CD4-positive, alpha-beta T cell treated with Interleukin-21 for 1 hour (primary cell): ENCODE data around the gene YLPM1.
"Not testable (repeated sequence)": the region's sequence is repeated elsewhere in the genome, so short reads cannot be mapped to it uniquely, and the experiment has no call there.

ENCODE experiments used
- DNase-seq: peaks from one replicate; pipeline ENCODE4 v3.0.0-alpha.2; 2020

YLPM1 gene, protein sequence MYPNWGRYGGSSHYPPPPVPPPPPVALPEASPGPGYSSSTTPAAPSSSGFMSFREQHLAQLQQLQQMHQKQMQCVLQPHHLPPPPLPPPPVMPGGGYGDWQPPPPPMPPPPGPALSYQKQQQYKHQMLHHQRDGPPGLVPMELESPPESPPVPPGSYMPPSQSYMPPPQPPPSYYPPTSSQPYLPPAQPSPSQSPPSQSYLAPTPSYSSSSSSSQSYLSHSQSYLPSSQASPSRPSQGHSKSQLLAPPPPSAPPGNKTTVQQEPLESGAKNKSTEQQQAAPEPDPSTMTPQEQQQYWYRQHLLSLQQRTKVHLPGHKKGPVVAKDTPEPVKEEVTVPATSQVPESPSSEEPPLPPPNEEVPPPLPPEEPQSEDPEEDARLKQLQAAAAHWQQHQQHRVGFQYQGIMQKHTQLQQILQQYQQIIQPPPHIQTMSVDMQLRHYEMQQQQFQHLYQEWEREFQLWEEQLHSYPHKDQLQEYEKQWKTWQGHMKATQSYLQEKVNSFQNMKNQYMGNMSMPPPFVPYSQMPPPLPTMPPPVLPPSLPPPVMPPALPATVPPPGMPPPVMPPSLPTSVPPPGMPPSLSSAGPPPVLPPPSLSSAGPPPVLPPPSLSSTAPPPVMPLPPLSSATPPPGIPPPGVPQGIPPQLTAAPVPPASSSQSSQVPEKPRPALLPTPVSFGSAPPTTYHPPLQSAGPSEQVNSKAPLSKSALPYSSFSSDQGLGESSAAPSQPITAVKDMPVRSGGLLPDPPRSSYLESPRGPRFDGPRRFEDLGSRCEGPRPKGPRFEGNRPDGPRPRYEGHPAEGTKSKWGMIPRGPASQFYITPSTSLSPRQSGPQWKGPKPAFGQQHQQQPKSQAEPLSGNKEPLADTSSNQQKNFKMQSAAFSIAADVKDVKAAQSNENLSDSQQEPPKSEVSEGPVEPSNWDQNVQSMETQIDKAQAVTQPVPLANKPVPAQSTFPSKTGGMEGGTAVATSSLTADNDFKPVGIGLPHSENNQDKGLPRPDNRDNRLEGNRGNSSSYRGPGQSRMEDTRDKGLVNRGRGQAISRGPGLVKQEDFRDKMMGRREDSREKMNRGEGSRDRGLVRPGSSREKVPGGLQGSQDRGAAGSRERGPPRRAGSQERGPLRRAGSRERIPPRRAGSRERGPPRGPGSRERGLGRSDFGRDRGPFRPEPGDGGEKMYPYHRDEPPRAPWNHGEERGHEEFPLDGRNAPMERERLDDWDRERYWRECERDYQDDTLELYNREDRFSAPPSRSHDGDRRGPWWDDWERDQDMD (N-terminal part only)

GRCh38 chr14:74762917-74763802 is at the start of gene YLPM1:
Gene YLPM1 (plus strand): TSS chr14:74763316. CDS start chr14:74763490, 174 bp downstream.
- peak; percentile 97 for DNase-seq

- DNase-seq = no peak
Observed at GRCh38 chr14:74713395-74713735, 49.8 kb upstream of the YLPM1 start.

GRCh38 chr14:74720526-74720925 is 42.6 kb upstream of the YLPM1 start:
- no peak for DNase-seq

- no peak for DNase-seq
Observed at GRCh38 chr14:74723134-74723533, 40.0 kb upstream of the YLPM1 start.

- no peak for DNase-seq
Observed at GRCh38 chr14:74732387-74732786, 30.7 kb upstream of the YLPM1 start.

- no peak for DNase-seq
Observed at GRCh38 chr14:74733221-74733620, 29.9 kb upstream of the YLPM1 start.

DNA sequence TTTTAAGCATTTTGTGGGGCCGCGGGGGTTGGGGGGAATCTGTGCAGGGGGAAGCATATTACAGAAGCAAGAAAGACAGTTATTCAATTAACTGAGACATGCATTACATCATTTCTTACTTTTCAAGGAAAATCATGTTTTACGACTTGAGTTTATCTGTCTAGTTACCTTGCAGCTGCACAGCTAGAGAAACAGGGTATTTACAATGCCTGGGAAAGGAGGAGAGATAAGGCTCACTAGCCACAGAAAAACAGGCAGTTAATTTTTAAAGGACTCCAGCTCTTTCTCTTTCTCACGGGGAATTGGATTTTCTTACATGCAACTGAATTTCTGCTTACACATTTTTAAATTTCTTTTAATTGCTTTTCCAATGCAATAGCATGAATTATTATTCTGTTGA is 28.0 kb upstream of the YLPM1 start:
- no peak for DNase-seq

DNA sequence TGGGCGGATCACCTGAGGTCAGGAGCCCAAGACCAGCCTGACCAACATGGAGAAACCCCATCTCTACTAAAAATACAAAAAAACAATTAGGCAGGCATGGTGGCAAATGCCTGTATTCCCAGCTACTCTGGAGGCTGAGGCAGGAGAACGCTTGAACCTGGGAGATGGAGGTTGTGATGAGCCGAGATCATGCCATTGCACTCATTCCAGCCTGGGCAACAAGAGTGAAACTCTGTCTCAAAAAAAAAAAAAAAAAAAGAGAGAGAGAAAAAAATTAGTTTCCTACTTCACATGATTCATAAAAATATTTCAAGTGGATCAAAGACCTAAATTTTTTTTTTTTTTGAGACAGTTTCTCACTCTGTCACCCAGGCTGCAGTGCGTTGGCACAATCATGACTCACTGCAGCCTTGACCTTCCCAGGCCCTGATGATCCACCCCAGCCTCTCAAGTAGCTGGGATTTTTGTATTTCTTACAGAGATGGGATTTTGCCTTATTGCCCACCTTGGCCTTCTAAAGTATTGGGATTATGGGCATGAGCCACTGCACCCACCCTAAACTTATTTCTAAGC is 25.3 kb upstream of the YLPM1 start:
- no peak for DNase-seq

GRCh38 chr14:74739293-74740030 is 23.7 kb upstream of the YLPM1 start:
- no peak for DNase-seq

DNA sequence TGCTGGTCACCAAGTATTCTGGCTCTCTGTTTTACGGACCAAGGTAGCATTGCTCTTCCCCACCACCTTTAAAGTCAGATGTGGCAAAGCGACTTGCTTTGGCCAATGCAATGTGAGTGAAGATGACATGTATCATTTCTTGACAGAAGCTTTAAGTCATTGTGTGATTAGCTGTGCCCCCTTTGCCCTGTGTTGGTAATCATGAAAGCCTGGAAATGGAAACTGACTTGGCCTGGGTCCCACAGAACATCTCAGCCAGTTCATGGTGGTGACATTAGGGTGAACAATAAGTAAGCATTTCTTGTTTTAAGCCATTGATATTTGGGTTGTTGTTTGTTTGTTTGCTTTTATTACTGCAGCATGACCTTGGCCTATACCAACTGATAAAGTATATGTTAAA is 15.9 kb upstream of the YLPM1 start:
- no peak for DNase-seq

DNA sequence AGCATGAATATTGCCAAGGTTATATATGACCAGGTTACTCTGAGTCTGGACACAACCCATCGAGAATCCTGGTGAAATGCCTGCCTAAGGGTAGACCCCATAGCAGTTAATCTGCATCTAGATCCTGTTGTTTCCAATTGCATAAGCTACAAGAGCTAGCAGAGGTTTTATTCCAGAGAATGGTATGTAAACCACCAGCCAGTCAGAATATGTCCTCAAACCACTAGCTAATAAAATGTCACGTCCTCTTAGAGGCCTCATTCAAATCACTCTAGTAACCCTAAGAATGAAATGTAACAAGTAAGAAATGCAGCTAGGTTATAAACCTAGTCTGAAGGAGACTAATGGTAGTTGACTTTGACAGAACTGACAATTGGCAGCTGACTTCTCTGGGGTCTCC is 9.0 kb upstream of the YLPM1 start:
- no peak for DNase-seq

DNA sequence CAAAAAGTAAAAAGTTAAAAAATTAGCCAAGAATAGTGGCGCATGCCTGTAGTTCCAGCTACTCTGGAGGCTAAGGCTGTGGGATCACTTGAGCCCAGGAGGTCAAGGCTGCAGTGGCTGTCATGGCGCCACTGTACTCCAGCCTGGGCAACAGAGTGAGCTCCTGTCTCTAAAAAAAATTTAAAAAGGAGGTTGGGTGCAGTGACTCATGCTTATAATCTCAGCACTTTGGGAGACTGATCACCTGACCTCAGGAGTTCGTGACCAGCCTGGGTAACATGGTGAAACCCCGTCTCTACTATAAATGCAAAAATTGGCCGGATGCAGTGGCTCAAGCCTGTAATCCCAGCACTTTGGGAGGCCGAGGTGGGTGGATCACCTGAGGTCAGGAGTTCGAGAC is 8.2 kb upstream of the YLPM1 start:
- DNase-seq = no peak

GRCh38 chr14:74756326-74756725 is 6.8 kb upstream of the YLPM1 start:
- DNase-seq = no peak

- not testable (repeated sequence) for DNase-seq
Observed at GRCh38 chr14:74758505-74758904, 4.6 kb upstream of the YLPM1 start.

DNA sequence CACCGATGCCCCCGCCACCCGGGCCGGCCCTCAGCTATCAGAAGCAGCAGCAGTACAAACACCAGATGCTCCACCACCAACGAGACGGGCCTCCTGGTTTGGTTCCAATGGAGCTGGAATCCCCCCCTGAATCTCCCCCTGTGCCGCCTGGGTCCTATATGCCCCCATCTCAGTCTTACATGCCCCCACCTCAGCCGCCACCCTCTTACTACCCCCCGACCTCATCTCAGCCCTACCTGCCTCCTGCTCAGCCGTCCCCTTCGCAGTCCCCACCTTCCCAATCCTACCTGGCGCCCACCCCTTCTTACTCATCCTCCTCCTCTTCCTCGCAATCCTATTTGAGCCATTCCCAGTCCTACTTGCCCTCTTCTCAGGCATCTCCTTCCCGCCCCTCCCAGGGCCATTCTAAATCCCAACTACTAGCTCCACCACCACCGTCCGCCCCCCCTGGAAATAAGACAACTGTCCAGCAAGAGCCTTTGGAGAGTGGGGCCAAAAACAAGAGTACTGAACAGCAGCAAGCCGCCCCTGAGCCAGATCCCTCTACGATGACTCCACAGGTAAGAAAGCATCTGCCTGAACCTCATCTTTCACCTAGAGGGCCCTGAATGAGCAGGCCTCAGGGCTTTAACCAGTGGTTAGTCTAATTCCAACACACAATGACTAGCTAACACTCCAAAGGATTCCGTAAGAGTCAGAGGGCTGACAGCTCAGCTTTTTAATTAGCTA is 851 bp downstream of the YLPM1 start:
- DNase-seq = peak; percentile 11

- peak; percentile 19 for DNase-seq
Observed at GRCh38 chr14:74765721-74766120, 2.6 kb downstream of the YLPM1 start.

GRCh38 chr14:74771399-74771798 is 8.3 kb downstream of the YLPM1 start:
- no peak for DNase-seq

- no peak for DNase-seq
Observed at GRCh38 chr14:74784634-74785033, 21.5 kb downstream of the YLPM1 start.

DNA sequence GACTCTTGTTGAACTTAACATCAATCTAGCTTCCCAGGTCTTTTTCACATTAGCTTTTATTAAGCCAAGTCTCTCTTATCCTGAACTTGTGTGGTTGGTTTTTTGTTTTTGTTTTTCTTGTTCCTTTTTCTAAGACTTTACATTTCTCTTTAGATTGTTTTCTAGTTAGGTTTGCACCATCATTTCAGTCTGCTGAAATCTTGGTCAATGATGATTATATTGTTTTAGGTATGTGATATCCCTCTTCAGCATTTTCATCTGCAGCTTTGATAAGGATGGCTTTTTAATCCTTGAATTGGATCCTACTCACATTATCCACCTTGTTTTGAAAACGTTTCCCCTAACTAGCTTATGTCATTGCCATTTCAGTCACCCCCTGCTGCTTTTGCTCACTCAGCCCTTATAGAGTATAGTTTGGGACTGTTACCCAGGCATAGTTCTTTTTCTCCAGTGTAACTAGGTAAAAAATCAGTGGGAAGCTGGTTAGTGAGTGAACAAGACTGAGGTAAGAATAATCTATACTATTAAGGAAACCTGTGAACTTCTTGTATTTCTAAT is 22.0 kb downstream of the YLPM1 start:
- DNase-seq = no peak

- no peak for DNase-seq
Observed at GRCh38 chr14:74786796-74787315, 23.7 kb downstream of the YLPM1 start.
